Hepatocyte (in vitro differentiated cells): ENCODE results near the gene USO1. TPM values are rescaled to one million over a fixed set of nuclear protein-coding genes. Genes with fewer than 3 reads are reported as not detected.

Experiments
- DNase-seq: peaks from one replicate; pipeline ENCODE4 v3.0.0-alpha.2; 2016; ENCODE audit warnings: low spot score
- H2AFZ ChIP-seq: fragments of 200-600 bp; sonication (generic); 2 replicates; pipeline ENCODE4 v1.6.0; 2016; ENCODE audit warnings: antibody characterized with exemption, mild to moderate bottlenecking
- H3K27ac ChIP-seq: fragments of 200-600 bp; sonication (generic); 2 replicates; pipeline ENCODE4 v1.5.1; 2016; ENCODE audit warnings: mild to moderate bottlenecking
- H3K27me3 ChIP-seq: fragments of 200-600 bp; sonication (generic); 2 replicates; pipeline ENCODE4 v1.6.1; 2016
- H3K36me3 ChIP-seq: fragments of 200-600 bp; sonication (generic); replicated peaks from 2 replicates; pipeline ENCODE4 v1.5.1; 2016; ENCODE audit warnings: low read depth; ENCODE audit not compliant: insufficient read depth
- H3K4me1 ChIP-seq: fragments of 200-600 bp; sonication (generic); 2 replicates; pipeline ENCODE4 v1.5.1; 2016; ENCODE audit warnings: mild to moderate bottlenecking, moderate library complexity; ENCODE audit not compliant: insufficient read depth
- H3K4me2 ChIP-seq: fragments of 200-600 bp; sonication (generic); 2 replicates; pipeline ENCODE4 v1.6.0; 2016
- H3K4me3 ChIP-seq: fragments of 200-600 bp; sonication (generic); 2 replicates; pipeline ENCODE4 v1.5.1; 2016; ENCODE audit warnings: mild to moderate bottlenecking
- H3K79me2 ChIP-seq: fragments of 200-600 bp; sonication (generic); 2 replicates; pipeline ENCODE4 v1.6.0; 2017; ENCODE audit warnings: mild to moderate bottlenecking
- H3K9me2 ChIP-seq: fragments of 200-600 bp; sonication (generic); replicated peaks from 2 replicates; pipeline ENCODE4 v1.6.0; 2017; ENCODE audit warnings: mild to moderate bottlenecking; ENCODE audit not compliant: insufficient read depth
- H3K9me3 ChIP-seq: fragments of 200-600 bp; sonication (generic); 2 replicates; pipeline ENCODE4 v1.5.1; 2016; ENCODE audit warnings: low read depth, mild to moderate bottlenecking
- H4K20me1 ChIP-seq: fragments of 200-600 bp; sonication (generic); 2 replicates; pipeline ENCODE4 v1.6.0; 2016; ENCODE audit warnings: mild to moderate bottlenecking; ENCODE audit not compliant: insufficient read depth, poor library complexity, severe bottlenecking
- EZH2 ChIP-seq: fragments of 200-600 bp; sonication (generic); IDR thresholded peaks from 2 replicates; pipeline ENCODE4 v1.6.1; 2016; ENCODE audit warnings: antibody characterized with exemption, mild to moderate bottlenecking, borderline replicate concordance
- EZH2phosphoT487 ChIP-seq: fragments of 200-600 bp; sonication (generic); IDR thresholded peaks from one replicate; pipeline ENCODE4 v1.6.1; 2018; ENCODE audit warnings: antibody characterized with exemption, mild to moderate bottlenecking, low read depth, moderate library complexity; ENCODE audit not compliant: unreplicated experiment, severe bottlenecking
- WGBS: methylation state at CpG from one replicate; pipeline ENCODE4 v1.1.6; 2016; ENCODE audit warnings: low lambda C conversion rate; ENCODE audit errors: missing lambda C conversion rate; 5-methylcytosine and 5-hydroxymethylcytosine counted together
- polyA plus RNA-seq: library from polyadenylated mRNA; unstranded; fragments of >200 nt; fragmentation: Nextera tagmentation; extraction: Ambion mirVana; gene quantifications from 2 replicates; pipeline ENCODE4 v1.2.1, GENCODE V29; 2016
- total RNA-seq: library from RNA; depleted of rRNA; stranded (reverse); fragments of >200 nt; gene quantifications from 2 replicates; pipeline ENCODE4 v1.2.3, GENCODE V29; 2014
- TF ChIP-seq, protein P1 (sequence below): fragments of 200-600 bp; sonication (generic); IDR thresholded peaks from 2 replicates; pipeline ENCODE4 v1.5.1; 2016; ENCODE audit warnings: antibody characterized with exemption, mild to moderate bottlenecking; ENCODE audit not compliant: poor library complexity

The USO1 gene
- total and polyA plus RNA-seq, 2 experiments from 2014 or later: 50.4 to 113 TPM

DNA sequence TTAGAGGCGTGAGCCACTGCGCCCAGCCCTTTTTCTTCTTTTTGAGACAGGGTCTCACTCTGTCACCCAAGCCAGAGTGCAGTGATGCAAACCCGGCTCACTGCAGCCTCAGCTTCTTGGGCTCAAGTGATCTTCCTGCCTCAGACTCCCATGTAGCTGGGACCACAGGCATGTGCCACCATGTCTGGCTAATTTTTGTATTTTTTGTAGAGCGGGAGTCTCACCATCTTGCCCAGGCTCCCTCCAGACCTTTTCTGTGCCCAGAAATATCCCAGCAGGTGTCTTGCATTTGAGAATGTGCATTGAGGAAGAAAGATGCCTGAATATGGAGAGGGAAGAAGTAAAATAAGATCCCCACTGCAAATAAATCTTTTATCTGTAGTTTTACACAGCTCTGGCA lies 119.2 kb downstream of the USO1 start:
- no peak for DNase-seq
- 92% methylated on average over 4 of the region's 4 CpGs for WGBS
- Histone ChIP-seq H3K4me1 (peaks cover 15% of the 10 kb centered on the region), H3K27me3 (no peaks in the 10 kb centered on the region), H3K27ac (peak overlapping the region; percentile 81), H3K36me3 (no peaks in the 10 kb centered on the region), H3K9me3 (no peaks in the 10 kb centered on the region), H2AFZ (peak overlapping the region; percentile 11), H3K4me3 (no peak overlapping the region), H4K20me1 (no peaks in the 10 kb centered on the region), H3K79me2 (no peaks in the 10 kb centered on the region), H3K4me2 (peak overlapping the region; percentile 29), H3K9me2 (no peaks in the 10 kb centered on the region)
- TF ChIP-seq, protein P1, sequence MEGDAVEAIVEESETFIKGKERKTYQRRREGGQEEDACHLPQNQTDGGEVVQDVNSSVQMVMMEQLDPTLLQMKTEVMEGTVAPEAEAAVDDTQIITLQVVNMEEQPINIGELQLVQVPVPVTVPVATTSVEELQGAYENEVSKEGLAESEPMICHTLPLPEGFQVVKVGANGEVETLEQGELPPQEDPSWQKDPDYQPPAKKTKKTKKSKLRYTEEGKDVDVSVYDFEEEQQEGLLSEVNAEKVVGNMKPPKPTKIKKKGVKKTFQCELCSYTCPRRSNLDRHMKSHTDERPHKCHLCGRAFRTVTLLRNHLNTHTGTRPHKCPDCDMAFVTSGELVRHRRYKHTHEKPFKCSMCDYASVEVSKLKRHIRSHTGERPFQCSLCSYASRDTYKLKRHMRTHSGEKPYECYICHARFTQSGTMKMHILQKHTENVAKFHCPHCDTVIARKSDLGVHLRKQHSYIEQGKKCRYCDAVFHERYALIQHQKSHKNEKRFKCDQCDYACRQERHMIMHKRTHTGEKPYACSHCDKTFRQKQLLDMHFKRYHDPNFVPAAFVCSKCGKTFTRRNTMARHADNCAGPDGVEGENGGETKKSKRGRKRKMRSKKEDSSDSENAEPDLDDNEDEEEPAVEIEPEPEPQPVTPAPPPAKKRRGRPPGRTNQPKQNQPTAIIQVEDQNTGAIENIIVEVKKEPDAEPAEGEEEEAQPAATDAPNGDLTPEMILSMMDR: no peak
- TF ChIP-seq EZH2phosphoT487 (no peak), EZH2 (no peak)

- peaks cover 15% of the 10 kb centered on the region for H3K4me1 ChIP-seq
- WGBS: 86% methylated on average over 3 of the region's 3 CpGs
These were observed 119.8 kb downstream of the USO1 start for GRCh38 chr4:75844151-75844662.

GRCh38 chr4:75845992-75846391 lies 121.6 kb downstream of the USO1 start:
- no peak overlapping the region for H3K4me2 ChIP-seq
- H4K20me1 ChIP-seq: no peaks in the 10 kb centered on the region
- H3K9me3 ChIP-seq: no peaks in the 10 kb centered on the region
- peaks cover 15% of the 10 kb centered on the region for H3K4me1 ChIP-seq
- H3K27ac ChIP-seq: no peak overlapping the region
- no peaks in the 10 kb centered on the region for H3K9me2 ChIP-seq
- H3K79me2 ChIP-seq: no peaks in the 10 kb centered on the region
- no peaks in the 10 kb centered on the region for H3K36me3 ChIP-seq
- no peaks in the 10 kb centered on the region for H3K27me3 ChIP-seq
- no peak for DNase-seq
- 76% methylated on average over 2 of the region's 2 CpGs for WGBS
- H3K4me3 ChIP-seq: no peak overlapping the region
- TF ChIP-seq EZH2 (no peak), EZH2phosphoT487 (no peak)
- TF ChIP-seq, protein P1: no peak
- H2AFZ ChIP-seq: no peak overlapping the region

More at GRCh38 chr4:75844151-75844662, 119.8 kb downstream of the USO1 start:
- Histone ChIP-seq H3K4me2 (peak overlapping the region; percentile 29), H3K36me3 (no peaks in the 10 kb centered on the region), H2AFZ (no peak overlapping the region), H3K9me3 (no peaks in the 10 kb centered on the region), H3K4me3 (no peak overlapping the region), H3K27ac (peak overlapping the region; percentile 81), H3K9me2 (no peaks in the 10 kb centered on the region), H3K79me2 (no peaks in the 10 kb centered on the region), H3K27me3 (no peaks in the 10 kb centered on the region), H4K20me1 (no peaks in the 10 kb centered on the region)
- peak; percentile 55 for DNase-seq
- TF ChIP-seq EZH2phosphoT487 (no peak), EZH2 (no peak)
- TF ChIP-seq, protein P1: no peak
